NCI-H2171 treated with DMSO at 0.1 percent for 48 hours (cell line): ENCODE measurements around the gene TAB3.
"Not testable (repeated sequence)": the region's sequence is repeated elsewhere in the genome, so short reads cannot be mapped to it uniquely, and the experiment has no call there.

Experiments
- DNase-seq: peaks from one replicate; lab custom pipeline; 2025; lab: John Stamatoyannopoulos, UW

Gene TAB3

GRCh38 chrX:30819080-30819479 is 70.0 kb downstream of the TAB3 start:
- no peak for DNase-seq

GRCh38 chrX:30816079-30816478 is 73.0 kb downstream of the TAB3 start:
- no peak for DNase-seq

- DNase-seq: no peak
Observed at GRCh38 chrX:30814978-30815377, 74.1 kb downstream of the TAB3 start.

- DNase-seq: no peak
Observed at GRCh38 chrX:30812326-30812725, 76.7 kb downstream of the TAB3 start.

GRCh38 chrX:30806187-30806728 is 82.8 kb downstream of the TAB3 start:
- no peak for DNase-seq

- no peak for DNase-seq
Observed at GRCh38 chrX:30804462-30804861, 84.6 kb downstream of the TAB3 start.

GRCh38 chrX:30800901-30801300 is 88.2 kb downstream of the TAB3 start:
- no peak for DNase-seq

- DNase-seq: no peak
Observed at GRCh38 chrX:30799327-30799726, 89.7 kb downstream of the TAB3 start.

GRCh38 chrX:30798810-30799209 is 90.2 kb downstream of the TAB3 start:
- no peak for DNase-seq

GRCh38 chrX:30797301-30797700 is 91.8 kb downstream of the TAB3 start:
- DNase-seq: not testable (repeated sequence)

GRCh38 chrX:30795981-30796958 is 92.8 kb downstream of the TAB3 start:
- no peak for DNase-seq

- DNase-seq: no peak
Observed at GRCh38 chrX:30794497-30794896, 94.6 kb downstream of the TAB3 start.

GRCh38 chrX:30793767-30794103 is 95.3 kb downstream of the TAB3 start:
- no peak for DNase-seq

- no peak for DNase-seq
Observed at GRCh38 chrX:30793075-30793766, 95.8 kb downstream of the TAB3 start.

- no peak for DNase-seq
Observed at GRCh38 chrX:30791296-30792278, 97.5 kb downstream of the TAB3 start.

- DNase-seq: no peak
Observed at GRCh38 chrX:30787012-30787411, 102.0 kb downstream of the TAB3 start.

- DNase-seq: no peak
Observed at GRCh38 chrX:30786374-30786773, 102.7 kb downstream of the TAB3 start.

GRCh38 chrX:30781711-30782444 is 107.2 kb downstream of the TAB3 start:
- DNase-seq: no peak

GRCh38 chrX:30779453-30780030 is 109.5 kb downstream of the TAB3 start:
- DNase-seq: no peak

- DNase-seq: no peak
Observed at GRCh38 chrX:30777575-30777974, 111.5 kb downstream of the TAB3 start.
